Activated T-helper 1 cell treated with anti-CD3 and anti-CD28 coated beads, Interleukin-12 subunit alpha, Interleukin-12 subunit beta, Interleukin-2, Interleukin-4 antibody, amounts not matched to agents 30 ng/mL and 10 ng/mL and 1 ng/mL, durations not matched to agents 14 hours and 24 hours and 36 hours (primary cell): Measurements from ENCODE around the gene MKRN2OS. TPM values are rescaled to one million over a fixed set of nuclear protein-coding genes. Genes with fewer than 3 reads are reported as not detected.

ENCODE experiments used
- DNase-seq: peaks from one replicate; pipeline ENCODE4 v3.0.0; 2021; ENCODE audit warnings: low spot score
- H3K27ac Mint-ChIP-seq: one replicate; pipeline ENCODE4 v1.8.0; 2021; ENCODE audit warnings: mild to moderate bottlenecking, mixed read lengths
- H3K27me3 Mint-ChIP-seq: one replicate; pipeline ENCODE4 v1.8.0; 2022; ENCODE audit warnings: mild to moderate bottlenecking, moderate library complexity, mixed read lengths; ENCODE audit not compliant: insufficient read depth
- H3K36me3 Mint-ChIP-seq: one replicate; pipeline ENCODE4 v1.8.0; 2021; ENCODE audit warnings: low read depth, mixed read lengths
- H3K4me1 Mint-ChIP-seq: one replicate; pipeline ENCODE4 v1.8.0; 2021; ENCODE audit warnings: low read depth, mixed read lengths
- H3K4me3 Mint-ChIP-seq: one replicate; pipeline ENCODE4 v1.8.0; 2021; ENCODE audit warnings: mild to moderate bottlenecking, moderate library complexity, mixed read lengths
- H3K9me3 Mint-ChIP-seq: one replicate; pipeline ENCODE4 v1.8.0; 2021; ENCODE audit warnings: mixed read lengths
- intact Hi-C: fragments of 100-400 bp; cut with micrococcal nuclease; formaldehyde crosslinking; loops from one replicate; pipeline ENCODE4 v1.15.1; 2024
- total RNA-seq: library from RNA; stranded (reverse); gene quantifications from 2 replicates; pipeline ENCODE4 v1.2.3, GENCODE V29; 2022

MKRN2OS gene
- not detected in 2 replicates for total RNA-seq

- no peak within 1 kb of the TSS for H3K4me3 Mint-ChIP-seq
- intact Hi-C loops, result no loop called here
- no peaks in the 10 kb centered on the region for H3K4me1 Mint-ChIP-seq
- H3K36me3 Mint-ChIP-seq, result no peaks in the 10 kb centered on the region
- peaks cover 4% of the 10 kb centered on the region for H3K27me3 Mint-ChIP-seq
- no peaks in the 10 kb centered on the region for H3K9me3 Mint-ChIP-seq
- H3K27ac Mint-ChIP-seq, result no peak within 1 kb of the TSS
- DNase-seq, result no peak
These were observed at the start of gene MKRN2OS for GRCh38 chr3:12545473-12545791. Gene MKRN2OS (minus strand): TSS chr3:12545499. CDS start chr3:12545464, 35 bp downstream.

GRCh38 chr3:12593473-12593872, 48.2 kb upstream of the MKRN2OS start:
- no peak for DNase-seq
- no peak overlapping the region for H3K4me3 Mint-ChIP-seq
- H3K27ac Mint-ChIP-seq, result no peak overlapping the region
- H3K27me3 Mint-ChIP-seq, result no peaks in the 10 kb centered on the region
- intact Hi-C loops, result no loop called here
- peaks cover 4% of the 10 kb centered on the region for H3K4me1 Mint-ChIP-seq
- H3K9me3 Mint-ChIP-seq, result no peaks in the 10 kb centered on the region
- H3K36me3 Mint-ChIP-seq, result peaks cover 41% of the 10 kb centered on the region

GRCh38 chr3:12591997-12592715, 46.9 kb upstream of the MKRN2OS start:
- Mint-ChIP-seq H3K4me3 (no peak overlapping the region), H3K27ac (no peak overlapping the region), H3K27me3 (no peaks in the 10 kb centered on the region), H3K9me3 (no peaks in the 10 kb centered on the region), H3K4me1 (peaks cover 4% of the 10 kb centered on the region), H3K36me3 (peaks cover 39% of the 10 kb centered on the region)
- no peak for DNase-seq
- intact Hi-C loops, result no loop called here

- peaks cover 4% of the 10 kb centered on the region for H3K4me1 Mint-ChIP-seq
- no peaks in the 10 kb centered on the region for H3K9me3 Mint-ChIP-seq
- H3K27me3 Mint-ChIP-seq, result no peaks in the 10 kb centered on the region
- no peak overlapping the region for H3K27ac Mint-ChIP-seq
- intact Hi-C loops, result no loop called here
- no peak overlapping the region for H3K4me3 Mint-ChIP-seq
- H3K36me3 Mint-ChIP-seq, result peaks cover 37% of the 10 kb centered on the region
- no peak for DNase-seq
These were observed 46.2 kb upstream of the MKRN2OS start for GRCh38 chr3:12591456-12591855.

- intact Hi-C loops, result no loop called here
- Mint-ChIP-seq H3K36me3 (peaks cover 38% of the 10 kb centered on the region), H3K4me1 (peaks cover 4% of the 10 kb centered on the region), H3K9me3 (no peaks in the 10 kb centered on the region), H3K4me3 (no peak overlapping the region), H3K27ac (no peak overlapping the region), H3K27me3 (no peaks in the 10 kb centered on the region)
- no peak for DNase-seq
These were observed 44.8 kb upstream of the MKRN2OS start for GRCh38 chr3:12590096-12590495.

GRCh38 chr3:12588039-12589009, 43.0 kb upstream of the MKRN2OS start:
- Mint-ChIP-seq H3K9me3 (no peaks in the 10 kb centered on the region), H3K36me3 (peaks cover 39% of the 10 kb centered on the region), H3K27me3 (no peaks in the 10 kb centered on the region), H3K27ac (no peak overlapping the region), H3K4me1 (no peaks in the 10 kb centered on the region), H3K4me3 (no peak overlapping the region)
- no peak for DNase-seq
- intact Hi-C loops, result no loop called here

- peaks cover 42% of the 10 kb centered on the region for H3K36me3 Mint-ChIP-seq
- no peak overlapping the region for H3K4me3 Mint-ChIP-seq
- no peak for DNase-seq
- intact Hi-C loops, result no loop called here
- H3K27ac Mint-ChIP-seq, result no peak overlapping the region
- H3K4me1 Mint-ChIP-seq, result no peaks in the 10 kb centered on the region
- H3K27me3 Mint-ChIP-seq, result no peaks in the 10 kb centered on the region
- no peaks in the 10 kb centered on the region for H3K9me3 Mint-ChIP-seq
These were observed 41.1 kb upstream of the MKRN2OS start for GRCh38 chr3:12586403-12586802.

- intact Hi-C loops, result no loop called here
- H3K27ac Mint-ChIP-seq, result no peak overlapping the region
- DNase-seq, result no peak
- no peaks in the 10 kb centered on the region for H3K27me3 Mint-ChIP-seq
- no peak overlapping the region for H3K4me3 Mint-ChIP-seq
- H3K36me3 Mint-ChIP-seq, result peaks cover 43% of the 10 kb centered on the region
- no peaks in the 10 kb centered on the region for H3K9me3 Mint-ChIP-seq
- no peaks in the 10 kb centered on the region for H3K4me1 Mint-ChIP-seq
These were observed 40.7 kb upstream of the MKRN2OS start for GRCh38 chr3:12585970-12586369.

GRCh38 chr3:12585181-12585580, 39.9 kb upstream of the MKRN2OS start:
- H3K27ac Mint-ChIP-seq, result no peak overlapping the region
- intact Hi-C loops, result no loop called here
- no peak for DNase-seq
- H3K4me3 Mint-ChIP-seq, result no peak overlapping the region
- no peaks in the 10 kb centered on the region for H3K9me3 Mint-ChIP-seq
- H3K36me3 Mint-ChIP-seq, result peaks cover 44% of the 10 kb centered on the region
- no peaks in the 10 kb centered on the region for H3K27me3 Mint-ChIP-seq
- H3K4me1 Mint-ChIP-seq, result no peaks in the 10 kb centered on the region

- no peaks in the 10 kb centered on the region for H3K4me1 Mint-ChIP-seq
- intact Hi-C loops, result no loop called here
- H3K27ac Mint-ChIP-seq, result no peak overlapping the region
- no peak overlapping the region for H3K4me3 Mint-ChIP-seq
- H3K27me3 Mint-ChIP-seq, result no peaks in the 10 kb centered on the region
- DNase-seq, result no peak
- peaks cover 45% of the 10 kb centered on the region for H3K36me3 Mint-ChIP-seq
- no peaks in the 10 kb centered on the region for H3K9me3 Mint-ChIP-seq
These were observed 38.8 kb upstream of the MKRN2OS start for GRCh38 chr3:12584083-12584482.

GRCh38 chr3:12583280-12583679, 38.0 kb upstream of the MKRN2OS start:
- no peak overlapping the region for H3K27ac Mint-ChIP-seq
- H3K4me3 Mint-ChIP-seq, result no peak overlapping the region
- no peak for DNase-seq
- H3K9me3 Mint-ChIP-seq, result no peaks in the 10 kb centered on the region
- intact Hi-C loops, result no loop called here
- H3K36me3 Mint-ChIP-seq, result peaks cover 45% of the 10 kb centered on the region
- H3K27me3 Mint-ChIP-seq, result no peaks in the 10 kb centered on the region
- H3K4me1 Mint-ChIP-seq, result no peaks in the 10 kb centered on the region

GRCh38 chr3:12582730-12583129, 37.4 kb upstream of the MKRN2OS start:
- Mint-ChIP-seq H3K36me3 (peaks cover 46% of the 10 kb centered on the region), H3K4me3 (no peak overlapping the region), H3K27me3 (no peaks in the 10 kb centered on the region), H3K27ac (no peak overlapping the region), H3K4me1 (no peaks in the 10 kb centered on the region), H3K9me3 (no peaks in the 10 kb centered on the region)
- no peak for DNase-seq
- intact Hi-C loops, result no loop called here

GRCh38 chr3:12579905-12580304, 34.6 kb upstream of the MKRN2OS start:
- peaks cover 47% of the 10 kb centered on the region for H3K36me3 Mint-ChIP-seq
- H3K4me3 Mint-ChIP-seq, result no peak overlapping the region
- H3K27ac Mint-ChIP-seq, result peak overlapping the region; percentile 31
- DNase-seq, result no peak
- H3K27me3 Mint-ChIP-seq, result no peaks in the 10 kb centered on the region
- intact Hi-C loops, result no loop called here
- H3K9me3 Mint-ChIP-seq, result no peaks in the 10 kb centered on the region
- no peaks in the 10 kb centered on the region for H3K4me1 Mint-ChIP-seq
